ENCODE data around the gene MYRFL.

MYRFL gene

GRCh38 chr12:69916544-69917235, 91.7 kb downstream of the MYRFL start:
- TF ChIP-seq CSRNP3 (CRISPR knock-in tag; IDR thresholded peaks at IDR 0.05) (no peak), SNAI2 (CRISPR knock-in tag; IDR thresholded peaks at IDR 0.05) (no peak), ZNF8 (CRISPR knock-in tag; IDR thresholded peaks at IDR 0.05) (no peak), TSHZ2 (CRISPR knock-in tag; IDR thresholded peaks at IDR 0.05) (no peak), ZFP3 (CRISPR knock-in tag; IDR thresholded peaks at IDR 0.05) (no peak), ARNTL (CRISPR knock-in tag; IDR thresholded peaks at IDR 0.05; ENCODE audit: borderline replicate concordance, low read depth) (no peak), ISL1 (CRISPR knock-in tag; IDR thresholded peaks at IDR 0.05) (no peak), BACH2 (CRISPR knock-in tag; IDR thresholded peaks at IDR 0.05; ENCODE audit: borderline replicate concordance) (no peak)
- no peak for ATAC-seq

- ATAC-seq, result no peak
- TF ChIP-seq ZNF70 (CRISPR knock-in tag; IDR thresholded peaks at IDR 0.05) (no peak), PATZ1 (CRISPR knock-in tag; IDR thresholded peaks at IDR 0.05; ENCODE audit: borderline replicate concordance) (no peak), GLIS3 (CRISPR knock-in tag; IDR thresholded peaks at IDR 0.05) (no peak)
Measured at GRCh38 chr12:69918287-69918686, 93.3 kb downstream of the MYRFL start.

- no peak for ATAC-seq
Measured at GRCh38 chr12:69919495-69919894, 94.5 kb downstream of the MYRFL start.

More at GRCh38 chr12:69919495-69919894, 94.5 kb downstream of the MYRFL start:
- TF ChIP-seq ZFP3 (CRISPR knock-in tag; IDR thresholded peaks at IDR 0.05) (no peak), CSDC2 (CRISPR knock-in tag; IDR thresholded peaks at IDR 0.05) (no peak), TOX (CRISPR knock-in tag; IDR thresholded peaks at IDR 0.05; ENCODE audit: borderline replicate concordance) (no peak), POU6F1 (CRISPR knock-in tag; IDR thresholded peaks at IDR 0.05; ENCODE audit: borderline replicate concordance, low read depth) (no peak), ZC3H10 (CRISPR knock-in tag; IDR thresholded peaks at IDR 0.05) (no peak), PATZ1 (CRISPR knock-in tag; IDR thresholded peaks at IDR 0.05; ENCODE audit: borderline replicate concordance) (no peak), CSRNP3 (CRISPR knock-in tag; IDR thresholded peaks at IDR 0.05) (no peak), CREB5 (CRISPR knock-in tag; IDR thresholded peaks at IDR 0.05; ENCODE audit: low read depth) (no peak), SNAI2 (CRISPR knock-in tag; IDR thresholded peaks at IDR 0.05) (no peak), OSR1 (CRISPR knock-in tag; IDR thresholded peaks at IDR 0.05) (no peak), ESRRG (CRISPR knock-in tag; IDR thresholded peaks at IDR 0.05) (no peak), ZNF8 (CRISPR knock-in tag; IDR thresholded peaks at IDR 0.05) (no peak), TSHZ2 (CRISPR knock-in tag; IDR thresholded peaks at IDR 0.05) (no peak), ISL1 (CRISPR knock-in tag; IDR thresholded peaks at IDR 0.05) (no peak), RARB (CRISPR knock-in tag; IDR thresholded peaks at IDR 0.05) (no peak), ZNF565 (CRISPR knock-in tag; conservative IDR thresholded peaks at IDR 0.05; ENCODE audit: low read depth) (no peak), ARNTL (CRISPR knock-in tag; IDR thresholded peaks at IDR 0.05; ENCODE audit: borderline replicate concordance, low read depth) (no peak)
